Activated naive CD4-positive, alpha-beta T cell treated with anti-CD3 and anti-CD28 coated beads for 36 hours (primary cell): ENCODE results near the gene VANGL2. TPM values are rescaled to one million over a fixed set of nuclear protein-coding genes. Genes with fewer than 3 reads are reported as not detected.

Experiments
- CTCF ChIA-PET: fragments of 350-600 bp; sonication (Branson Sonifier 250); formaldehyde crosslinking; loops from one replicate; lab custom pipeline; 2021; ENCODE audit warnings: antibody characterized with exemption; lab: Charles Lee
- DNase-seq: peaks from one replicate; pipeline ENCODE4 v3.0.0-alpha.2; 2020
- H3K27ac Mint-ChIP-seq: one replicate; pipeline ENCODE4 v1.8.0; 2021; ENCODE audit warnings: mild to moderate bottlenecking, mixed read lengths
- H3K27me3 Mint-ChIP-seq: one replicate; pipeline ENCODE4 v1.8.0; 2021; ENCODE audit warnings: low read depth, mixed read lengths
- H3K36me3 Mint-ChIP-seq: one replicate; pipeline ENCODE4 v1.8.0; 2021; ENCODE audit warnings: low read depth, mixed read lengths
- H3K4me1 Mint-ChIP-seq: one replicate; pipeline ENCODE4 v1.8.0; 2021; ENCODE audit warnings: low read depth, mixed read lengths
- H3K4me3 Mint-ChIP-seq: one replicate; pipeline ENCODE4 v1.8.0; 2021; ENCODE audit warnings: mild to moderate bottlenecking, moderate library complexity, mixed read lengths
- H3K9me3 Mint-ChIP-seq: one replicate; pipeline ENCODE4 v1.8.0; 2021; ENCODE audit warnings: mixed read lengths
- intact Hi-C: fragments of 100-400 bp; cut with micrococcal nuclease; formaldehyde crosslinking; loops from one replicate; pipeline ENCODE4 v1.15.1; 2023
- total RNA-seq, 2 experiments: library from RNA; stranded (reverse); gene quantifications; one replicate each; pipeline ENCODE4 v1.2.3, GENCODE V29; 2021

Gene VANGL2
- total RNA-seq, 2 experiments from 2014 or later: 0.27 TPM; not detected in 1

- CTCF ChIA-PET: interaction anchor here (0.6 to 4.8 kb wide), 4 partner anchors 15 to 170 kb away, joined by 3 to 26 read pairs (median 6); no protein-coding TSS in a partner anchor
- Mint-ChIP-seq H3K4me3 (peak overlapping the region; percentile 56), H3K27me3 (no peaks in the 10 kb centered on the region), H3K27ac (peak overlapping the region; percentile 95), H3K9me3 (no peaks in the 10 kb centered on the region), H3K4me1 (peaks cover 88% of the 10 kb centered on the region), H3K36me3 (no peaks in the 10 kb centered on the region)
- intact Hi-C loops: loop anchor here (1.0 to 5.0 kb wide), 8 partner anchors 17 to 218 kb away; partner anchors contain the start of gene DCAF8
- peak; percentile 64 for DNase-seq
Measured at GRCh38 chr1:160454371-160455152, 54.2 kb downstream of the VANGL2 start.

DNA sequence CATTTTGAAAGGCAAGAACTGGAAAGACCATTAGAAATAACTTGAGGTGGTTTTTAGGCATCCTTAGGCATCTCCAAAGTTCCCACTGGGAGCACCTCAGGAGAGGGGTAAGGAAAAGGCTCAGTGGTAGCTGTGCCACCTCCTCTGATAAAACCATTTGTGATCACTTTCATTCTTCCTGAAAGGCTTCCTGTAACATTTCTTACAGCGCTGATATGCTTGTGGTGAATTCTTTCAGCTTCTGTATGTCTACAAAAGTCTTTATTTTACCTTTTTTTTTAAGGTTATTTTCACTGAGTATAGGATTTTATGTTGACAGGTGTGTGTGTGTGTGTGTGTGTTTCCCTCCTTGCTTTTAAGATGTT, 54.8 kb downstream of the VANGL2 start:
- no peaks in the 10 kb centered on the region for H3K9me3 Mint-ChIP-seq
- H3K27me3 Mint-ChIP-seq: no peaks in the 10 kb centered on the region
- peak overlapping the region; percentile 95 for H3K27ac Mint-ChIP-seq
- H3K36me3 Mint-ChIP-seq: no peaks in the 10 kb centered on the region
- CTCF ChIA-PET: interaction anchor here (0.6 to 4.8 kb wide), 4 partner anchors 14 to 169 kb away, joined by 3 to 26 read pairs (median 6); no protein-coding TSS in a partner anchor
- intact Hi-C loops: loop anchor here (2.0 kb wide), 1 partner anchor 192 kb away; the partner anchor contains the start of gene DCAF8
- peaks cover 92% of the 10 kb centered on the region for H3K4me1 Mint-ChIP-seq
- DNase-seq: no peak
- H3K4me3 Mint-ChIP-seq: peak overlapping the region; percentile 56

- Mint-ChIP-seq H3K4me1 (peaks cover 91% of the 10 kb centered on the region), H3K4me3 (no peak overlapping the region), H3K36me3 (no peaks in the 10 kb centered on the region), H3K27ac (peak overlapping the region; percentile 99), H3K9me3 (no peaks in the 10 kb centered on the region), H3K27me3 (no peaks in the 10 kb centered on the region)
- DNase-seq: no peak
- intact Hi-C loops: no loop called here
- CTCF ChIA-PET: interaction anchor here (0.6 to 2.1 kb wide), 6 partner anchors 10 to 62 kb away, joined by 3 to 6 read pairs (median 4); no protein-coding TSS in a partner anchor
Measured at GRCh38 chr1:160459056-160459455, 58.7 kb downstream of the VANGL2 start.

- no peaks in the 10 kb centered on the region for H3K27me3 Mint-ChIP-seq
- no peak for DNase-seq
- H3K36me3 Mint-ChIP-seq: no peaks in the 10 kb centered on the region
- no peaks in the 10 kb centered on the region for H3K9me3 Mint-ChIP-seq
- intact Hi-C loops: loop anchor here (1.0 to 5.0 kb wide), 2 partner anchors 27 to 338 kb away; partner anchors contain the start of gene LY9
- peaks cover 92% of the 10 kb centered on the region for H3K4me1 Mint-ChIP-seq
- H3K27ac Mint-ChIP-seq: peak overlapping the region; percentile 99
- CTCF ChIA-PET: interaction anchor here (0.6 to 2.1 kb wide), 4 partner anchors 15 to 62 kb away, joined by 3 to 6 read pairs (median 5); no protein-coding TSS in a partner anchor
- peak overlapping the region; percentile 68 for H3K4me3 Mint-ChIP-seq
Measured at GRCh38 chr1:160459687-160460086, 59.3 kb downstream of the VANGL2 start.

- CTCF ChIA-PET: no interaction called here
- Mint-ChIP-seq H3K4me3 (peak overlapping the region; percentile 68), H3K27me3 (no peaks in the 10 kb centered on the region), H3K4me1 (peaks cover 91% of the 10 kb centered on the region), H3K27ac (peak overlapping the region; percentile 99), H3K36me3 (no peaks in the 10 kb centered on the region), H3K9me3 (no peaks in the 10 kb centered on the region)
- intact Hi-C loops: loop anchor here (1.0 to 5.0 kb wide), 2 partner anchors 28 to 337 kb away; partner anchors contain the start of gene LY9
- no peak for DNase-seq
Measured at GRCh38 chr1:160460214-160460642, 59.9 kb downstream of the VANGL2 start.

DNA sequence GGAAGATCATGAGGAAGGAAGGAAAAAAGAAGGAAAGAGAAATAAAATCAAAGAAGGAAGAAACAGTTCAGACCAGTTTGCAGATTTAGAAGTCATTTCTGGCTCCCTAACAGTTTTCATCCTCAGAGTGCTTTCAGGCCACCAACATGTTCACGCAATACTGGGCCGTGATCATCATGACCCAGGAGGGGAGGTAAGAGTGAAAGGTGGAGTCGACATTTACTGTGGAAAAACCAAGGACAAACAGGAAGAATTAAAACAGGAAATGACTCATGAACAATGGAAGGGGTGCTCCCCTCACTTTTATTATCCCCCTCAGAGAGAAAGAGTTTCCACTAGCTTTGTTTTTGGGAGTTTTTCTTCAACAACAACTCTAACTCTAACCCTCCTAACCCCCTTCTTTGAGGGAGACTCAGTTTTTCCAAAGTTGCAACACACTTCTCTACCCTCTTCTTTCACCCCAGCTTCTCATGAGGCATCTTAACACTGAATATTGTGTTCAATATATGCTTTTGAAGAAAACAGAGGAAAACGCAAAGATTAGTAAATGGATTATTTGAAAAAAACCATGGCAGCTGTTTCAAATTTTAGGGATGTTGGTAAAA, 60.4 kb downstream of the VANGL2 start:
- Mint-ChIP-seq H3K27me3 (no peaks in the 10 kb centered on the region), H3K27ac (peak overlapping the region; percentile 99), H3K9me3 (no peaks in the 10 kb centered on the region), H3K4me3 (peak overlapping the region; percentile 68), H3K4me1 (peaks cover 91% of the 10 kb centered on the region), H3K36me3 (no peaks in the 10 kb centered on the region)
- peak; percentile 66 for DNase-seq
- intact Hi-C loops: loop anchor here (1.0 to 5.0 kb wide), 3 partner anchors 11 to 337 kb away; partner anchors contain the start of gene LY9
- CTCF ChIA-PET: no interaction called here

DNA sequence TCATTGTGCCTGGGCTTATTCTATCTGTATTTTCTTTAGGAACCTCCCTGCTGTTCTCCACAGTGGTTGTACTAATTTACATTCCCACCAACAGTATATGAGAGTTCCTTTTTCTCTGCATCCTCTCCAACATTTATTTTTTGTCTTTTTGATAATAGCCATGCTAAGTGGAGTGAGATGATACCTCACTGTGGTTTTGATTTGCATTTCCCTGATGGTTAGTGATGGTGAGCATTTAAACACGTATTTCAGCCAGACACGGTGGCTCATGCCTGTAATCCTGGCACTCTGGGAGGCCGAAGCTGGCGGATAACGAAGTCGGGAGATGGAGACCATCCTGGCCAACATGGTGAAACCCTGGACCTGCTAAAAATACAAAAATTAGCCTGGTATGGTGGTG, 64.8 kb downstream of the VANGL2 start:
- intact Hi-C loops: loop anchor here (1.0 kb wide), 1 partner anchor 28 kb away; no protein-coding TSS in a partner anchor
- Mint-ChIP-seq H3K27me3 (no peaks in the 10 kb centered on the region), H3K4me1 (peaks cover 81% of the 10 kb centered on the region), H3K9me3 (no peaks in the 10 kb centered on the region), H3K36me3 (no peaks in the 10 kb centered on the region), H3K4me3 (no peak overlapping the region), H3K27ac (peak overlapping the region; percentile 86)
- CTCF ChIA-PET: interaction anchor here (0.6 to 3.2 kb wide), 7 partner anchors 8 to 286 kb away, joined by 3 to 11 read pairs (median 5); no protein-coding TSS in a partner anchor
- no peak for DNase-seq

DNA sequence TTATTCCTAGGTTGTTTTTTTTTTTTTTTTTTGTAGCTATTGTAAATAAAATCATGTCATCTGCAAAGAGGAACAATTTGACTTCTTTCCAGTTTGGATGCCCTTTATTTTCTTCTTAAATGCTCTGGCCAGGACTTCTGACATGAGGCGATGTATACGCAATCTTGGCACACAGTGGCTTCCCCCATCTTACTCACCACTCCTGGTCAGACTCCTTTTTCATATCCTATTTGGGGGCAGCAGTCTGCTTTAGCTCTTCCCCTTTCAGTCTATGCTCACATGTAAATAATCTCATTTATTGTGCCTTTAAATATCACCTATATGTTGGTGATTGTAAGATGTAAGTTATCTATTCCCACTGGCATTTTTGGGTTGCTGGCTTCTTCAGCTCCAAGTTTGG, 66.6 kb downstream of the VANGL2 start:
- H3K27me3 Mint-ChIP-seq: no peaks in the 10 kb centered on the region
- no peak for DNase-seq
- H3K9me3 Mint-ChIP-seq: no peaks in the 10 kb centered on the region
- H3K4me1 Mint-ChIP-seq: peaks cover 64% of the 10 kb centered on the region
- intact Hi-C loops: no loop called here
- H3K27ac Mint-ChIP-seq: peak overlapping the region; percentile 86
- H3K4me3 Mint-ChIP-seq: no peak overlapping the region
- no peaks in the 10 kb centered on the region for H3K36me3 Mint-ChIP-seq
- CTCF ChIA-PET: interaction anchor here (0.9 to 3.2 kb wide), 3 partner anchors 14 to 39 kb away, joined by 3 to 11 read pairs (median 11); no protein-coding TSS in a partner anchor

DNA sequence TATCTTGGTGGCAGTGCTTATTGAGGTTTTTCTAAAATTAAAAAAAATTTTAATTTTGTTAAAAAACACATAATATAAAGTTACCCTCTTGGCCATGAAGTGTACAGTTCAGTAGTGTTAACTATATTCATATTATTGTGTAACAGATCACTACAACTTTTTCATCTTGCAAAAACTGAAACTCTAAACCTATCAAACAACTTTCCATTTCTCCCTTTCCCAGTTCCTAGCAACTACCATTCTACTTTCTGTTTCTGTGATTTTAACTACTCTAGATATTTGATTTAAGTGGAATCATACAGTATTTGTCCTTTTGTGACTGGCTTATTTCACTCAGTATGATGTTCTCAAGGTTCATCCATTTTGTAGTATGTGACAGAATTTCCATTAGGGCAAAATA, 67.2 kb downstream of the VANGL2 start:
- intact Hi-C loops: no loop called here
- CTCF ChIA-PET: interaction anchor here (4.1 kb wide), 1 partner anchor 14 kb away, joined by 26 read pairs; no protein-coding TSS in a partner anchor
- H3K36me3 Mint-ChIP-seq: no peaks in the 10 kb centered on the region

GRCh38 chr1:160471253-160471652, 70.9 kb downstream of the VANGL2 start:
- Mint-ChIP-seq H3K4me3 (no peak overlapping the region), H3K4me1 (peaks cover 25% of the 10 kb centered on the region), H3K27ac (no peak overlapping the region), H3K9me3 (no peaks in the 10 kb centered on the region), H3K36me3 (no peaks in the 10 kb centered on the region), H3K27me3 (no peaks in the 10 kb centered on the region)
- CTCF ChIA-PET: interaction anchor here (1.2 to 4.1 kb wide), 4 partner anchors 18 to 136 kb away, joined by 4 to 26 read pairs (median 6); no protein-coding TSS in a partner anchor
- no peak for DNase-seq
- intact Hi-C loops: loop anchor here (1.0 to 5.0 kb wide), 7 partner anchors 10 to 209 kb away; partner anchors contain the start of gene DCAF8

More for the DNA sequence above, 67.2 kb downstream of the VANGL2 start:
- Mint-ChIP-seq H3K27me3 (no peaks in the 10 kb centered on the region), H3K4me3 (no peak overlapping the region), H3K9me3 (no peaks in the 10 kb centered on the region), H3K4me1 (peaks cover 59% of the 10 kb centered on the region), H3K27ac (peak overlapping the region; percentile 89)
- no peak for DNase-seq

DNA sequence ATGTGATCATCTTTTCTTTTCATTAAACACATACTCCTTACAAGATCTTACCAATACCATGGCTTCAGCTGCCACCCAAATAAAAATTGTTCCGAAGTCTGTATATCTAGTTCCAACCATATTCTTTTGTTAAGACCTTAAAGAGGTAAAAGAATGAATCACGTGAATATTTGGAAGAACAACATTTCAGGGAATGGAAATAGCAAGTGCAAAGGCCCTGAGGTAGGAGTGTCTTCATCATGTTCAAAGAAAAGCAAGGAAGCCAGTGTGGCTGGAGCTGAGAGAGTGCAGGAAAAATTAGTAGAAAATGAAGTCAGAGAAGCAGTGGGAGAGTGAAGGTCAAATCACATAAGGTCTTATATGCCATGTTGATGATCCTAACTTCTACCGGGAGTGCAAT, 71.7 kb downstream of the VANGL2 start:
- DNase-seq: no peak
- intact Hi-C loops: loop anchor here (5.0 kb wide), 1 partner anchor 210 kb away; the partner anchor contains the start of gene DCAF8
- Mint-ChIP-seq H3K4me3 (no peak overlapping the region), H3K27me3 (no peaks in the 10 kb centered on the region), H3K36me3 (no peaks in the 10 kb centered on the region), H3K9me3 (no peaks in the 10 kb centered on the region), H3K4me1 (peaks cover 16% of the 10 kb centered on the region), H3K27ac (no peak overlapping the region)
- CTCF ChIA-PET: interaction anchor here (0.8 kb wide), 1 partner anchor 135 kb away, joined by 3 read pairs; no protein-coding TSS in a partner anchor
